ENCODE data around the gene COL4A1.

Gene COL4A1

GRCh38 chr13:110341445-110342244 is 34.7 kb upstream of the COL4A1 start:
- DNase-seq, result peak; percentile 13

DNA sequence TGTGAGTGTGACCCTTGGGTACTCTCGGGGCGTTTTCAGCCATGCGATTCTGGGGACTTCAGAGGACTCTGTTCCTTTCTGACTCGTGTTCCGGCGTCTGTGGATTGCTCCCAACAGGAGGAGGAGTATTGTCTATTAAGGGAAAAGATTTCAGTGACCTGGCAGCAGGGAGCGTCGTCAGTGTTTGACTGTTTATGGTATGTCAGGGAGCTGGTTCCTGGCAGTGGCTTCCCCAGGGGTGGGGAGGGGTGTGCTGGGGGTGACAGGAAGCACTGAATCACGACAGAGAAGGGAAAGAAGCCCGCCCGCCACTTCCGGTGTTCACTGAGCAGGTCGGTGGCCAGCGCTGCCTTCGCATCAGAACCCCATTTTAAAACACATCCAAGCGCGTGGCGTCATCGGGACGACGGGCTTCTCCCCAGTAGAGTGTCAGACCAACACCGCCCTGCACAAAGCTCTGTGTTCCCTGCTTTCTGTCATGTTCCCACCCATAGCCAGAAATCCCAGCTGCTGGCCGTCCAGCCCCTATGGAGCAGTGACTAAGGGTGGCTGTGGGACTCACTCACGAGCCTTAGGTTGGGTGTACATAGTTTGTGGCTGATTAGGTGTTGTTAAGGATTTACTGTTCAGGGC is 34.0 kb upstream of the COL4A1 start:
- DNase-seq, result no peak

DNA sequence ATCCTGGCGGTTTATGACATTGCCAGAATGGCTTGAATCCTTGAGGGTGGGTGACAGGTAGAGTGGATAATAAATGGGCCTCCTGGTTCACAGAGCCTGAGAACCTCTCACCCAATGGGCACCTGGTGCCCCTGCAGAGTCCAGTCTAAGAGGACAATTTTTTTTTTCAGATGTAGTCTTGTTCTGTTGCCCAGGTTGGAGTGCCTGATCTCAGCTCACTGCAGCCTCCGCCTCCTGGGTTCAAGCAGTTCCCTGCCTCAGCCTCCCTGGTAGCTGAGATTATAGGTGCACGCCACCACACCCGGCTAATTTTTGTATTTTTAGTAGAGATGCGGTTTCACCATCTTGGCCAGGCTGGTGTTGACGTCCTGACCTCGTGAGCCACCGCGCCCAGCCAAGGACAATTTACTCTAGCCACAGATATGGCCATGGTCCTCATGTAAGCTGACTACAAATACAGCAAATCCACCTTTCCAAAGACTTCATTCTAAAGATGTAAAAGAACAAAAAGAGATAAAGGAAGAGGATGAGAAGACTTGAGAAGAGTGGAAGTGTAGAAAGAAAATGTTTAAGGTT is 33.1 kb upstream of the COL4A1 start:
- no peak for DNase-seq

GRCh38 chr13:110339263-110339662 is 32.3 kb upstream of the COL4A1 start:
- no peak for DNase-seq

- no peak for DNase-seq
Observed at GRCh38 chr13:110338441-110339101, 31.6 kb upstream of the COL4A1 start.

DNA sequence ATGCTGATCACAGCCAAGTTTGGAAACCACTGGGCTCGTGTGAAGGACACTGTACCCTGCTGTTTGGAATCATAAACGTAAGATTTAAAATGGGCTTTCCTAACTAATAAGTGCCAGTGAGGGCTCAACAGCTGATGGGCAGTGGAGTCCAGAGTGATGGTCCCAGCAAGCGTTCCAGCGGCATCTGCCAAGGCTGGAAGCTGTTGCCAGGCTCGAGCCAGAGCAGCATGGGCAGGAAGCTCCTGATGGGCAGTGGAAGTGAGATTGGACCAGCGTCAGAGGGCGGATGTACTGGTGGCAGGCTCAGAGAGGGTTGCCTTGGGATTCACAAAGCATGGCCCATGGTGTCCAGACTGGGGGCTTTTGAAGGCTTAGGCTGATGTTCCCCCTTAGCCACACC is 30.3 kb upstream of the COL4A1 start:
- no peak for DNase-seq

- no peak for DNase-seq
Observed at GRCh38 chr13:110336681-110337080, 29.7 kb upstream of the COL4A1 start.

DNA sequence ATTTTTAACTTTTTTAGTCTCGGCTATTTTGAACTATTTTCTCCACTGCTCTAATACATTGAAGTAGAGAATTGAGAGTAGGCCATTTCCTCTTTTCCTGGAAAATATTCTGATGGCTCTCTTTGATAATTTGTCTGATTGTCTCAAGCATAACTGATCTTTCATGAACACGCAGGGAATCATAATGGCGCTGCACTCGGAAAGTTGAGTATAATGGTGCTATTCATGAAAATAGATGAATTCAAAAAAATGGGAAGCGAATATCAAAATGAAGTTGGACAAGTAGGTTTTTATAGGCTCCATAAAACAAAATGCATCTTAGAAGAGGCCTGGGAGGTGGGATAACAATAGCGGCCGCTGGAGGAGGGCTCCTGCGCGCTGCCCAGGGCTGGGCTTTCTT is 29.2 kb upstream of the COL4A1 start:
- no peak for DNase-seq

GRCh38 chr13:110334841-110335490 is 28.0 kb upstream of the COL4A1 start:
- DNase-seq, result no peak

DNA sequence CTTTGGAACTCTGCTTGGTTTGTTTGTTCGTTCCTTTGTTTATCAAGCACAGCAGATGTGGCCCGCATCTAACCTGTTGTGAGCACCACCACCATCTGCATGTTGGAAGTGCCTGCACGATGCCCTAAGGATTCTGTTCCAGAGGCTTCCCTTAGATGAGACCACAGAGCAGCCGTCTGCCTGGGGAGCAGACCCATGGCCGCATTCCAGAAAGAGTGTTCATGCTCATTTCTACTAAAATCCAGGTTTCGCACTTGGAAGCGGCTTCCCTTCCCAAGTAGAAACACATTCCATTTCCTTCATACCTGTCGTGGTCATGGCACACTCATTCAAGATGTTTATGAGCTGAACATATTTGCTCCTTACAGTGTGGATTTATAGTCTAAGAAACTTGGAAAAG is 27.3 kb upstream of the COL4A1 start:
- no peak for DNase-seq

DNA sequence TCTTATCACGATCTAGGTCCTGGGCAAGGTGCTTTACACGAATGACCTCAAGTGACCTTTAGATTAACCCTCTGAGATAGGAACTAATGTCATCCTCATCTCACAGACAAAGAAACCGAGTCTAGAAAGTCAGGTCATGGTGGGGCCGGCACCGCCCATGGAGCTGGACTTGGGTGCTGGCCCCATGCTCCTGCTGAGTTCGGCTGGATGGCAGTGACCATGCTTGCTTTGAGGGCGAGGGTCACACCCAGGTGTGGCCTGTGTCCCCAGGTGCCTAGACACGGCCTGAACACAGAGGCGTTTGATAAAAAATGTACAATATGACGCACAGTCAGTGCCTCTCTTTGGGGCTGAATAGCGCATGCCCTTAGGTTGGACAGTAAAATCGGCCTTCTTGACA is 26.9 kb upstream of the COL4A1 start:
- no peak for DNase-seq

DNA sequence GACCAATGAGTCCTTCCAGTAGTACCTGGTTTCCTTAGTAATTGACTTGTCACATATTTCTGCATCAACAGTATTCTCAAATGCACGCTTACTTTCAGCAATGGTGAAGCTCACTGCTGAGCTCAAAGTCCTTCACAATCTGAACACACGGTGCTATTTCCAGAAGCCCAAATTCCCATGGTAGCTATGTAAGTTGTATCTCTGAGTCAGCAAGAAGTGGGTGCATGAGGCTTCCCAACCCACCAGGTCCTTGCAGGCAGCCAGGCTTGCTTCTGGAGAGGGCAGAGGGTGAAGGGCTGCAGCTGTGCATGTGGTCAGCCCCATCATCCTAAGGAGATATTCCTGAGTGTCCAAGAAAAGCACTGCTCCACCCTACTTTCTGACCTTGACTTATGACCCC is 25.8 kb upstream of the COL4A1 start:
- DNase-seq, result no peak

DNA sequence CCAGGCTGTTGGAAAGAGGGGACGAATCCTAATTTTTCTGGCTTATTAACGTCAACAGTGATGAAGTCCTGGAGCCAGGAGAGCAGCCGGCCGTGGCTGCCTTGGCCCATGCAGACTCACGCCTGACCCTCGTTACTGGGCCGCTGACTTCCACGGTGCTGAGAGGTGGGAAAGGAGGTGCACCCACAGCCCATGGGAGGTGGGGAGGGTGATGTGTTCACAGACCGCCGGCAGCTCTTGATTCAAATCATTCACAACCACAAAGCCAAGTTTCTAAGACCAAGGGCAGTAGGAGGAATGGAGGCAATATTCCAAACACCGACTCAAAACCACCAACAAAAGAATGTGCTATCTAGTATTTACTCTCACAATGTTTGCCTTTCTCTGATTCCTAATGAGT is 24.4 kb upstream of the COL4A1 start:
- DNase-seq, result no peak

GRCh38 chr13:110330491-110331011 is 23.6 kb upstream of the COL4A1 start:
- no peak for DNase-seq

DNA sequence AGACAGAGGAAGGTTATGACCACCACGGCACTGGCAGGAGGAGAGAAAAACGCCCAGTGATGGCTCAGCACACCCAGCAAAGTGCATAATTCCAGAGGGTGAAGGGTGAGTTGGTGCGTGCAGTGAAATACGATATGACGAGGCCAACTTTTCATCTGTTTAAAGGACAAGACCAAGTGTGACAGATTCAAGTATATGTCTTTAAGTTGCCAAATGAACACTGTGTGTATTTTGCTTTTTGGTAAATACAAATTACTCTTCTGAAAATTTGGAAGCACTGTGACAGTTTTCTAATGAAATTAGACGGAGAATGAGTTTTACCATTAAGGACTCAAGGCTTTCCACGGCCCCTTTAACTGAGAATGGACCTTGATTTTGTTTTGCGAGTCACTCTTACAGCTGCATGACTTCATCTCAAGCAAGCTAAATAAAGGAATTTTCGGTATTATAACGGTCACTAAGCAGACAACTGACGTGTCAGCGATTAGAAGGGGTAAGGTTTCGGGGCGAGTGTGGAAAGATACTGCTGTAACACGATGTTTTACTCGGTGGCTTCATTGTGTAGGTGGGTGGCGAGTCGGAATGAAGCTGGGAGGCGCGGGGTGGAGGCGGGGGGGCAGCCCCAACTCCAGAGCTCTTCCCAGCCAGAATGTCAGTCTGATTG is 23.0 kb upstream of the COL4A1 start:
- DNase-seq, result no peak

GRCh38 chr13:110329258-110329657 is 22.3 kb upstream of the COL4A1 start:
- DNase-seq, result no peak

DNA sequence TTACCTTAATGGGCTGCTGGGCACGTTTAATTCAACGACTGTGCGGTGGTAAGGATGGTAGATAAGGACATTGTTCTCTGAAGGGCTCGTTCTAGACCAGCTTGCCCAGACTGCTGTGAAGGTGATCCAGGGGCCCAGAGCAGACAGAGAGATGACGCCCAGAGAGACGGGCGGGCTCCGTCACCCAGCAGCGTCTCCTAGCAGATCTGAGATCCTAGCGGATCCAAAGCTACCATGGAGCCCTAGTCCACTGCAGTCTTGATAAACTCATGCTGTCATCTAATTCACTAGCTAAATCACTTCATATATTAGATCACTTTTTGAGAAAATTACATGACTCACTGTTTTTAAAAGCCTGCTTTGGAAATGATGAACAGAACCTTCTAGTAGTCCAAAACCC is 21.6 kb upstream of the COL4A1 start:
- DNase-seq, result no peak

DNA sequence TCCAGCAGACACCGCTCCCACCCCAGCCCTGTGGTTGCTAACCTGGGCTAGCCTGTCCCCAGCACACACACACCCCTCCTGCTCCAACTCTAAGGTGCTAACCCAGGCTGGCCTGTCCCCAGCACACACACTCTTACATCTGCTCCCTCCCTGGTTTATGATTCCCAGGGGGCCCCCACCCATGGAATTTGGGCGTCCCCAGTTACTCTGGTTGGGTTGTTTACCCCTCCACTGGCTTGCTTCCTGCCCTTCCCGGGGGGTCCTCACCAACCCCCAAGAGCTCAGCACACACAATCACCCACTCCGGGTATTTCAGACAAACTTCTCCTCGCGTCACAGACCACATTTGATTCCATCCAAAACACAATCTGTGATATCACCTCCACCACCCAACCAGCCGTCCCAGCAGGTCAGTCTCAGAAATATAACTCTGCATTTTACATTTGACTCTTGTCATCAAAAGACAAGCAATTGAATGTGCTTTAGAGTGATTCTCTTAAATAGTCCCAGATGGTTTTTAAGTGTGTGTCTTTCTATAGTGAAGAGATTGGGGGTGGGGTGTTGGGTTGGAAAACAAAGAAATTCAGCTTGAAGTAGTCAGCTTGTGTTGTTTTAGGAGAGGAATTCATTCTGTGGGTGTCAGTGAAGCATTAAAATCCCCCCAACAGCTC is 20.2 kb upstream of the COL4A1 start:
- DNase-seq, result no peak

DNA sequence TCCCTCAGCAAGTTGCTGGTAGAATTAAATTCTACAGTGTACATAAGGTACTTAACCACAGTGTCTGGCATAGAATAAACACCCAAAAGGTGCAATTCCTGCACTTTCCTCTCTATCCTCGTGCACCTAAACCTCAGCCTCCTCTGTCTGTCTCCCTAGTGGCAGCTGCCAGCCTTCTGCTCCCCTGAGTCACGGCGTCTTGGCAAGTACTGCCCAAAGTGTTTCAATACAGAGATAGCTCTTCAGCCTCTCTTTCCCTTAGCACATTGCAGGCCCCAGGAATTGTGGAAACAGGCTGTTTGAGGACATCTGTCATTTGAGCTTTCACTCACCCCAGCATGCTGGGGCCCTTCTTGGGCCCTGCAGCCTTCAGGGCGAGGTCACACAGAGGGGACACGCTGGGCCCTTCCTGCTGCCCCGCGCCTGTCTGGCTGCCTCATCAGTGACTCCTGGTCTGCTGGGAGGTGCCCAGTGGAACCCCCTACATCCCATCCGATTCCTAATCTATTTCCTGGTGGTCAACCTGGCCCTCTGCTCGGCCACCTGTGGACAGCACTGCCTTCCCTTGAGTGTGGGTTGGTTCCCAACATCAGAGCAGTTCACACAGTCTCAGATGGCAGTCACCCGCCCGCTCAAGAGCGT is 19.4 kb upstream of the COL4A1 start:
- no peak for DNase-seq

DNA sequence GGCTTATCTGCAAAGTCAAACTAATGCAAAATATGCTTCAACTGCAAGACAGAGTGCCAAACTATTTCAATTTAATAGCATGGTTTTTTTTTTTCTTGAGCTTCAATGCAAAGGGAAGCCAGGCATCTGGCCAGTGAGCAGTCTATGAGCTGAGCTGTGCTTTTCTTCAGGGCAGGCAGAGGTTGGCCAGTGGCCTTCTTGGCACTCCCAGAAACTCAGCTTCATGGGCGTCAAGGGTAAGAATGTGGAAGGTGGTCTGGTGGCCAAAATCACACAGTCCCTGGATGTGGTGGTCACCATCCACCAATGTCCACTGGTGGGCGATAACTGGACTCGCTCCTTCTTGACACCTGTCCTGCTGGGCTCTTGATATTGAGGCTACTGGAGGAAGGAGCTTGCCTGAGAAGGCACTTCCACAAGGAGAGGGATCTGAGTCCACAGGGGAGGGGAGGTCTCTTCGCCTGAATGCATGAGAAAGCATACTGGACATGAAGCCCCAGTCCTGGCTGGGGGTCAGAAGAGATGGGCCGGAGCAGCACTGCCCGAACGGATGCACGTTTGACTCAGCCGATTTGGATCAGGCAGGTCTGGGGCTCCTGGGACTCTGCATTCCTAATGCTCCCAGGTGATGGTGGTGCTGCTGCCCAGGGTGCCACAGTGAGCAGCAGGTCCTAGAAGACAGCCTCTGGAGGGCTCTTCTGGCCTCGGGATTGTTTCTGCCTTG is 17.2 kb upstream of the COL4A1 start:
- no peak for DNase-seq
